Muscle of leg (tissue), 11 donors: Measurements from ENCODE around the gene PPOX. TPM values are rescaled to one million over a fixed set of nuclear protein-coding genes. Genes with fewer than 3 reads are reported as not detected.

Source experiments
- DNase-seq: peaks from one replicate; pipeline ENCODE4 v3.0.0; 2013
- H3K27ac ChIP-seq: one replicate; pipeline ENCODE4 v1.5.1; 2013; ENCODE audit warnings: mild to moderate bottlenecking, low read length, control low read depth
- H3K27me3 ChIP-seq: one replicate; pipeline ENCODE4 v1.6.1; 2013; ENCODE audit warnings: low read length; ENCODE audit not compliant: control insufficient read depth, insufficient read depth
- H3K36me3 ChIP-seq: one replicate; pipeline ENCODE4 v1.6.1; 2013; ENCODE audit warnings: low read length; ENCODE audit not compliant: control insufficient read depth, insufficient read depth
- H3K4me1 ChIP-seq: one replicate; pipeline ENCODE4 v1.6.1; 2013; ENCODE audit warnings: low read length; ENCODE audit not compliant: control insufficient read depth, insufficient read depth
- H3K4me3 ChIP-seq: one replicate; pipeline ENCODE4 v1.5.1; 2013; ENCODE audit warnings: low read length, control low read depth
- H3K9me3 ChIP-seq: replicated peaks from 2 replicates; pipeline ENCODE4 v1.6.1; 2013; ENCODE audit warnings: low read depth, low read length; ENCODE audit not compliant: control insufficient read depth
- WGBS: methylation state at CpG from one replicate; pipeline ENCODE4 v1.1.5; 2013; ENCODE audit warnings: missing lambda C conversion rate; ENCODE audit not compliant: insufficient coverage; 5-methylcytosine and 5-hydroxymethylcytosine counted together
- polyA plus RNA-seq, 8 donors: library from polyadenylated mRNA; unstranded; fragments of 120-200 nt; gene quantifications; one replicate each; pipeline versions ENCODE4 v1.2.1 to v1.2.3, GENCODE V29; 2013; ENCODE audit warnings: inconsistent platforms in 1 of 8, low replicate concordance in 1 of 8; ENCODE audit not compliant: insufficient read length in 8 of 8, insufficient read depth in 1 of 8
- total RNA-seq: library from RNA; stranded (reverse); fragments of 120-200 nt; gene quantifications from one replicate; pipeline ENCODE4 v1.2.4, GENCODE V29; 2013

PPOX gene
- total and polyA plus RNA-seq, 9 donors: 16.1 to 28.6 (median 22.3) TPM

GRCh38 chr1:161187311-161187710 is 21.1 kb downstream of the PPOX start:
- WGBS: no CpG with 5 or more reads among the region's 3 CpGs
- H3K27ac ChIP-seq: no peak overlapping the region
- no peaks in the 10 kb centered on the region for H3K9me3 ChIP-seq
- H3K4me1 ChIP-seq: peaks cover 28% of the 10 kb centered on the region
- no peak for DNase-seq
- no peak overlapping the region for H3K4me3 ChIP-seq
- H3K36me3 ChIP-seq: peaks cover 13% of the 10 kb centered on the region
- no peaks in the 10 kb centered on the region for H3K27me3 ChIP-seq

GRCh38 chr1:161188381-161188780 is 22.2 kb downstream of the PPOX start:
- H3K4me1 ChIP-seq: peaks cover 35% of the 10 kb centered on the region
- no peaks in the 10 kb centered on the region for H3K9me3 ChIP-seq
- WGBS: 50% methylated on average over 2 of the region's 6 CpGs
- H3K27ac ChIP-seq: no peak overlapping the region
- H3K4me3 ChIP-seq: no peak overlapping the region
- no peak for DNase-seq
- no peaks in the 10 kb centered on the region for H3K27me3 ChIP-seq
- peaks cover 20% of the 10 kb centered on the region for H3K36me3 ChIP-seq

- no peaks in the 10 kb centered on the region for H3K27me3 ChIP-seq
- no peak overlapping the region for H3K4me3 ChIP-seq
- peaks cover 22% of the 10 kb centered on the region for H3K36me3 ChIP-seq
- DNase-seq: no peak
- peaks cover 38% of the 10 kb centered on the region for H3K4me1 ChIP-seq
- no peaks in the 10 kb centered on the region for H3K9me3 ChIP-seq
- H3K27ac ChIP-seq: no peak overlapping the region
- WGBS: no CpG with 5 or more reads among the region's 5 CpGs
These were observed 22.8 kb downstream of the PPOX start for GRCh38 chr1:161189036-161189435.

GRCh38 chr1:161190962-161191521 is 24.8 kb downstream of the PPOX start:
- Histone ChIP-seq H3K9me3 (no peaks in the 10 kb centered on the region), H3K27me3 (no peaks in the 10 kb centered on the region), H3K4me3 (no peak overlapping the region), H3K36me3 (peaks cover 38% of the 10 kb centered on the region), H3K27ac (no peak overlapping the region), H3K4me1 (peaks cover 41% of the 10 kb centered on the region)
- WGBS: 52% methylated on average over 19 of the region's 22 CpGs
- DNase-seq: no peak

GRCh38 chr1:161191971-161192370 is 25.7 kb downstream of the PPOX start:
- Histone ChIP-seq H3K9me3 (no peaks in the 10 kb centered on the region), H3K27ac (no peak overlapping the region), H3K27me3 (no peaks in the 10 kb centered on the region), H3K4me3 (no peak overlapping the region), H3K36me3 (peaks cover 42% of the 10 kb centered on the region), H3K4me1 (peaks cover 41% of the 10 kb centered on the region)
- no peak for DNase-seq
- WGBS: 82% methylated on average over 6 of the region's 8 CpGs

GRCh38 chr1:161192476-161193465 is 26.5 kb downstream of the PPOX start:
- 73% methylated on average over 8 of the region's 15 CpGs for WGBS

GRCh38 chr1:161193561-161194235 is 27.5 kb downstream of the PPOX start:
- 83% methylated on average over 18 of the region's 21 CpGs for WGBS
- no peak overlapping the region for H3K4me3 ChIP-seq
- no peaks in the 10 kb centered on the region for H3K9me3 ChIP-seq
- H3K27me3 ChIP-seq: no peaks in the 10 kb centered on the region
- H3K4me1 ChIP-seq: peaks cover 53% of the 10 kb centered on the region
- DNase-seq: no peak
- peaks cover 42% of the 10 kb centered on the region for H3K36me3 ChIP-seq
- H3K27ac ChIP-seq: no peak overlapping the region

More at GRCh38 chr1:161192476-161193465, 26.5 kb downstream of the PPOX start:
- Histone ChIP-seq H3K36me3 (peaks cover 42% of the 10 kb centered on the region), H3K4me1 (peaks cover 48% of the 10 kb centered on the region), H3K27ac (peak overlapping the region; percentile 20), H3K27me3 (no peaks in the 10 kb centered on the region), H3K4me3 (no peak overlapping the region), H3K9me3 (no peaks in the 10 kb centered on the region)
- peak; percentile 86 for DNase-seq

- Histone ChIP-seq H3K27me3 (no peaks in the 10 kb centered on the region), H3K9me3 (no peaks in the 10 kb centered on the region), H3K27ac (no peak overlapping the region), H3K4me1 (peaks cover 68% of the 10 kb centered on the region), H3K36me3 (peaks cover 42% of the 10 kb centered on the region), H3K4me3 (no peak overlapping the region)
- peak; percentile 58 for DNase-seq
- WGBS: 93% methylated on average over 3 of the region's 4 CpGs
These were observed 28.9 kb downstream of the PPOX start for GRCh38 chr1:161195171-161195570.

- 80% methylated on average over 5 of the region's 7 CpGs for WGBS
- Histone ChIP-seq H3K27ac (peak overlapping the region; percentile 6), H3K4me1 (peaks cover 75% of the 10 kb centered on the region)
These were observed 29.9 kb downstream of the PPOX start for GRCh38 chr1:161196111-161196510.

More at GRCh38 chr1:161196111-161196510, 29.9 kb downstream of the PPOX start:
- no peak for DNase-seq
- H3K36me3 ChIP-seq: peaks cover 39% of the 10 kb centered on the region
- H3K9me3 ChIP-seq: no peaks in the 10 kb centered on the region
- peak overlapping the region; percentile 46 for H3K4me3 ChIP-seq
- H3K27me3 ChIP-seq: no peaks in the 10 kb centered on the region
